ENCODE data around the gene PCDH1.

Gene PCDH1

DNA sequence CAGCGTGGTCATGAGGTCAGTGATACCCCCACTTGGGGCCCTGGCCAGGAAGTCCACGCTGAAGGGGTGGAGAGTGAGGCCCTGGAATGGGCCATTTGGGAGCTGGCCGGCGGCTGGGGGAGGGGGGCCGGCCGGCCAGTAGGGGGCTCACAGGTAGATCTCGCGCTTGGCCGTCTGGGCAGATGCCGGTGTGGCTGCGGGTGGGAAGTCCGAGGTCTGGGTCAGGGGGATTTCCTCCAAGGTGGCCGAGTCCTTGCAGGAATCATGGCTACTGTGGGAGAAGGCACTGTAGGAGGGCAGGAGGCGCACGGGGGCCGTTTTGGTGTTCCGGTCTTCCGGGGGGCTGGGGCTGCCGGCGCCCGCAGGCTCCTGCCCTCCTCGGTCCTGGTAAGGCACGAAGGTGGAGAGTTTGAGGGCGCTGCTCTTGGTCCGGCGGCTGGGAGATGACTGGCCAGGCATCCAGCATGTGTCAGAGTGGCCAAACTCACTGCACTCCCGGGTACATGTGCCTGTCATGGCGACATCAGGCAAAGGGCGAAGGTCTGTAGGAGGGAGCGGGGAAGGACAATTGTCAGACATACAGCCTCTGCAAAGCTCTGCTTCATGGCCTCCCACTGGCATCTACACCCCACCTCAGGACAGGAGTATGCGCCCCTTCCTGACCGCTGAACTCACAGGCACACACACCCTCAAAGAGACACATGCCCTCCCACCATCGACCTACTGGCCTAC lies 24.1 kb downstream of the PCDH1 start:
- DNase-seq (ENCODE audit: low read depth, low spot score), result peak; percentile 39

DNA sequence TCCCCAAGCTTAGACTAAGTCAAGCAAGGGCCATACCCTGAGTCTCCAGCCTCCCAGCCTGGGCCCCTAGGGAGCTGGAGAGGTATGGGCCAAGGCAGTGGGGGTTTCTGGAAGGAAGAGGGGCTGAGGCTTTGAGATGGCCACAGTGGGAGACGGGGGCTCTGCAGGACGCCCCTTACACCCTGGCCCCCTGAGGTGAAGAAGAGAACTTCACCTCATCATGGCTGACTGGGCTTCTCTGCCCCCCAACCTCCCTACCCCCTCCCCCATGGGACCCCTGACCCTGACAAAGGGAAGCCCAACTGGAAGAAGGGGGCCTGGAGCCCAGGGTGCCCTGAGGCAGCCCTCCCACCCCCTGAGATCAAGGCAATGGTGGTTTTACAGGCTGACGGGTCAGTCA lies 25.8 kb downstream of the PCDH1 start:
- no peak for DNase-seq (ENCODE audit: low read depth, low spot score)

DNA sequence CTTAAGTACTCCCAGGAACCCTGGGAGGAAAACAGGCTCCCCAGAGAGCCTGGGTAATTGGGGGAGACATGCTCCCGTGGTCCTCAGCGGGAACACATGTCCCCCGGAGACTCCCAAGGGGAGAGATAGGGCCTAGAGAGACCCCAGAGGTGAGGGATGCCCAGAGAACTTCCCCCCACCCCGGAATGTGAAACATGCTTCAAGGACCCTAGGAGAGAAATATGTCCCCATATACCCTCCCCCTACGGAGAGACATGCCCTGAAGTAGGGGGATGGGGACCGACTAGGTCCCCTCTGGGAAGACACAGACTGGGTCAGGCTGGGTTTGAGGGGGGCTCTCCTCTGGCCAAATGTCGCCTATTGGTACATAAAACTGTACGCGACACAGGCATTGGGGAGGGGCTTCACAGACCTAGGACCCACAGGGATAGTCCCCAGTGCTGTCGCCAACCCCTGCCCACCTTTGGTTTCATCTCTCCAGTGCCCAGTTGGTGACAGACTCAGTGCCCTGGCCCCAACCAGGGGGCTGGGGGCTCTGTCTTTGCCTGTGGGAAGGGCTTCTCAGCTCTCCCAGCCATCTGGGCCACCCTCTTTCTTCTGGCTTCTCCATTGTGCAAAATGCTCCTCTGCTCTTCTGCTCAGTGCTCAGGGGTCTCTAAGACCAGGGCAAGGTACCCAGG lies 26.9 kb downstream of the PCDH1 start:
- DNase-seq (ENCODE audit: low read depth, low spot score), result no peak

DNA sequence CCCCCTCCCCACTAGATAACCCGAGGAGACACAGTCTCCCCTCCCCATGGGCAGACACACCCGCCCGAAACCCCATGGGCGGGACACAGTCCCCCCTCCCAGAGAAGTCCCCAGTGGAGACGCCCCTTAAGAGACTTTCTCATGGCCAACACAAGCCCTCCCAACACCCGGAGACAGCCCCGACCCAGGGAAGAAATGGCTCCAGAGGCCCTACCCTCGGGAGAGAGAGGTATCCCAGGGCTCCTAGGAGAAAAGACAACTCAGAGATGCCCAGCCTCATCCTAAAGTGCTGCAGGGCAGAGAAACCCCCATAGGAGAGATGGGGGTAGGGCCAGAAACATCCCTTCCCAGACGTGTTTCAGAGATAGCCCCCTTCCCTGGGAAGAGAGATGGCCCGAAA lies 27.4 kb downstream of the PCDH1 start:
- peak; percentile 49 for DNase-seq (ENCODE audit: low read depth, low spot score)

DNA sequence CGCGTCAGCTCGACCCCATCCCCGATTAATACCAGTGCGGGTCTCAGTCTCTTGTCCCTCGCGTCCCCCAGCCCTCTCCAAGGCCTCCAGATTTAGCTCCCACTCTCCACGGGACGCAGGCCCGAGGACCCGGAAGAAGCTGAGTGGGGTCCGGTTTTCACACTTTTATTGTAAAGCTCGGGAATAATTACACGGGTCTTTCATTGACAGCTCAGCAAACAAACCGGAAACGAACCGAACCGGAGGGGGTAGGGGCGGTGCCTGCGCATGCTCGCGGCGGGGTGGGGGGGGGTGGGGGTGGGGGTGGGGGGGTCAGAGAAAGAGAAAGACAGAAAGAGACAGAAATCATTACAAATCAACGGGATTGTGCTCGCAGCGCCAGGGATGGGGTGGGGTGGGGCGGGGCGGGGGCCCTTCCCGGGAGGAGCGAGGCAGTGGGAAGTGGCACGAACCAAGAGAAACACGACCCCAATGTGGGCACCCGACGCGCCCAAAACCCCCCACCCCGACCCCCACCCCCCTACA lies 27.9 kb downstream of the PCDH1 start:
- DNase-seq (ENCODE audit: low read depth, low spot score), result no peak

DNA sequence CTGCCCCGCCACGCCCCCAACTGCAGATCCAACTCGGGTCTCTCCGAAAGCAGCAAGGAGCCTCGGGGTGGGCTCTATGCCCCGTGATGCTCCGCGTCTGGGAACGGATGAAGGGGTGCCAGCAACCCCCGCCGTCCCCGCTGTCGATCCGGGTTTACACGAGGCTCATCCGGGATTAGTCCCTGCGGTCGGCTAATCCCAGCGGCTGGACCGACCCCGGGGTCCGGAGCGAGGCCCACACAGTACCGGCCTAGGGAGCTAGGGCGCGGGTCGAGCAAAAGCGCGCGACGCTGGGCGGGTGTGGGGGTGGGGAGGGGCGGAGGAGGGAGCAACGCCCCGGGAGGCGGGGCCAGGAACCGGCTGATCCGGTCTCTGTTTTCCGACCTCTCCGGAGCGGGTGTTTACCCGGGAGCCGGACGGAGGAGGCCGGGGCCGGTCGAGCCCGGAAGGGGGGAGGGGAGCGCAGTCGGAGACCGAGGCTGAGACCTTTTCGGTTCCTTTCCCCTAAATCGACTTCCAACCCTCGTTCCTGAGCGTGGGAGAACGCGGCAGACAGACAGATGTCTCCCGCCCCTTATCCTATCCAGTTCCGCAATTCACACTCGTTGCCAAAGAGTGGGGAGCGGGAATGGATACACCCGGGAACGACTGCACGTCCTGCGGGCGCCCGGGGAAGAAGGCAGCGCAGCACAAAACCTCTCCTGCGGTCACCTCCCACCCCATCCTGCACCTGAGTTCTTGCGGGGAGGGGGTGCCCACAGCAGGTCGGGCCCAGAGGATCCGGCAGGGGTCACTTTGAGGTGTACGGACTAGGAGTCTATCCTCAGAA lies 28.6 kb downstream of the PCDH1 start:
- DNase-seq (ENCODE audit: low read depth, low spot score), result peak; percentile 90

DNA sequence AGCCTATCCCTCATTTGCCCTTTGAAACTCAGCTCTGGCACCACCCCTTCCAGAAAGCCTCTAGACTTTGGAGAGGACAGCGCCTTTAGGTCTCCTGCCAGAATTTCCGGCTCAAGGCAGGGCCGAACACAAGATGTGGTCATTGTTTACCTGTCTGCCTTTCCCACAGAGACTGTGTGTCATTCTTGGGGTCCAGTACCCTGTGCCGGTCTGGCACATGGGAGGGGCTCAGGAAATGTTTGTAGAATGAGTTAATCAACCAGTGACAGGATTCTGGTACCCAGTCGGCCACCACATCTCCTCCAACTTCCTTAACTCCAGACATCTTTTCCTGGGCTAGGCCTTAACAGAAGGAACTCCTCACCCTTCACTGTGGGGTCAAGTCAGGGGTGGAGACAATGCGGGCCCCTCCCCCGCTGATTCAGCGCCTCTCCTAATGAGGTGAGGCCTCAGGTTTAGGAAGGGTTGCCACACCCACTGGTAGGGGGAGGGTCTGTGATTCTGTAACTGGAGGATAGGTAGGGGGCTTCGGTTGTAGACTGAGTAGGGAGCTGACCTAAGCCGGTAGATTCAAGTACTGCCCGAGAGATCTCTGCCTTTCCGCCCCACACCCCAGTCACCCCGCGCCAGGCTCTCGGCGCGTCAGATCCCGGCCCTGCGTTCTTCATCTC lies 29.3 kb downstream of the PCDH1 start:
- DNase-seq (ENCODE audit: low read depth, low spot score), result peak; percentile 96

DNA sequence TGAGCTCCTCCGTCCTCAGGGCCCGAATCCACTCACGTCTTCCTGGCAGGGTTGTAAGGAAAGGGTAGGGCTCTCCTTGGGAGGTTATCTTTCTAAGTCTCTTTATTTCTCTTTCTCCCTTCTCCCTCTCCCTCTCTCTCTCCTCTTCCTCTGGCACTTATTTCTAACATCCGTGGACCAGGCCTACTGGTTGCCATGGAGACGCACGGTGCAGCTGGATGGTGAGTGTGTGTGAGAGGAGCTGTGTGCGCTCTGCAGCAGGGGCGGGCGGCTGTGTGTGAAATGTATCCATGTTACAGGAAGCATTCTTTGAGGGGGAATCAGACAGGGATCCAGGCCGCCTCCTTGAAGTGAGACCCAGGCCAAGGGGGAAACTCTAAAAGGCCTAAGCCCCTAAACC lies 32.2 kb downstream of the PCDH1 start:
- DNase-seq (ENCODE audit: low read depth, low spot score), result peak; percentile 73

DNA sequence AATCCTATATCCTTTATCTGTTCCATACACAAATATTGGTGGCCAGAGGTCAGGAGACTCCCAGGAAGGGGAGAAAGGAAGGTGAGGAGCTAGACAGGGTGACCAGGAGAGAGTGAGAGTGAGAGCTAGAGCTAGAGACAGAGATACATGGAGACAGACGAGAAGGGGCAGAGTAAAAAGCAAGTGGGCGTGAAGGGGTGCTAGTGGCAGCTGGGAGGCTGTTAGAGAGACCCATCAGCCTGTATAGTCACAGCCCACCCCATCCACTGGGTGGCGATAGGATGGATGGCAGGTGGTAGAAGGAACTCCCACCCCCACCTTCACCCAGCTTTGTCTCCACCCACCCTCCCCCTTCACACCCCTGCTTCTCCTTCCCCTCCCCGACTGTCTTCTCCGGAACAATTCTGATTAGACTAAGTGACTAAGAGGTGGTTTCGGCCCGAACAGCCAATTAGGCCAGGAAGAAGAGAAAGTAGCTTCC lies 32.8 kb downstream of the PCDH1 start:
- DNase-seq (ENCODE audit: low read depth, low spot score), result peak; percentile 45

DNA sequence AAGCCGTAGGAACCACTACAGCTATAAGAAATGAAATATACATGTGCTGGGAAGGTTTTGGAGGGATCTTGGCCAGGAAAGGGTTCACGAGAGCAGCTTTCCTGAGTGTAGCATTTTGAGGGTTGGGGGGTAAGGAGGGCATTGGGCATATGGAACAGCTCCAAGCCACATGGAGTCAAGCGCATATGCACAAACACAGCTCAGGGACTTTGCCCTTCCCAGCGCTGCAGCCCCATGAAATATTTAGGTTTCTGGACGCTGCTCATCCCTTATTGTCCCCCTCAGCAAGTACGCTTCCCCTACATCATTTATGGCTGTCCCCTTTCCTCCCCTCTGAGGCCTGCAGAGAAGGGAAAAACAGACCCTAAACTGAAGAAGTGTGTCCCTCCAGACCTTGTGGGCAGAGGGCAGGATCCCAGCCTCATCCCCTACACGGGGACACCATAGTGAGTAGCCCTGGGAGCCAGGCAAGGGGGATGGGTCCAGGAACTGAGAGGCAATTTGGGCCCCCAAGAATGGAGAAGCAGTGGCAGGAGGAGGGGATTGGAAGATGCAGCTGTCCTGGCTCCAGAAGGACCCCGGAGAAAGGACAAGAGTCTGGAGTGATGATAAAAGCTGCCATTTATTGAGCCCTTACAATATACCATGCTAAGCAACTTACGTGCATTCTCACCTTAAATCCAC lies 33.7 kb downstream of the PCDH1 start:
- no peak for DNase-seq (ENCODE audit: low read depth, low spot score)

DNA sequence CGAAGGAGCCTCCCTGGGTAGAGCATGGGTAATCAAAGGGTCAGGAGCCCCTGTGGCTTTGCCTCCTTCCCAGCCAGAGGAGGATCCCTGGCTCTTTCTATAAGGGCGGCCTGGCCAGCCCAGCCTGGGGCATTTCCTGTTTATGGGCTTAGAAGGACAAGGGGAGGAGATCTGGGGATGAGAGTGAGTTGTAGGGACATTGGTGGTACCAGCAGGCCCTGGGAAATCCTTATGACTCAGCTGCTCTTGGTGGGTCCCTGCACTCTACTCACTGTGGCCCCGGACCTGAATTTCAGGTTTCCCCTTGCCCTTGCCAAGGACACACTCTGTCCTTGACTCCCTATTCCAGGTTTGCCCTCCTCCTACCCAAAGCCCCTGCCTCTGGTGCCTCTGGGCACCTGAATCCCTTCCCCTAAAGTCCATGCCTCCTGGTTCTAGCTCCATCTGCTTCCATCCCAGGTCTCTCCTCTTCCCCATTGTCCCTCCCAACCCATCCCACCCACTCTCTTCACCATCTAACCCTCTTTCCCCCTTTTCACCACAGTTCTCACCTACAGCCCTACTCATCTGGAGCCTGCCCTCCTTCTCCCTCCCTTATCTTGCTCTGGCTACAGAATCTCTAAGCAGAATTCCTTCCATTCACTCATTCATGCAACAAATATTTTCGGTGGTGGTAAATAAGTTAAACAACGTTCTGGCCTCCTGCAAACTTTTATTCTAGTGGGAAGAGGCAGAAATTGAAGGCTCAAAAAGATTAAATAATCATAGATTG lies 34.9 kb downstream of the PCDH1 start:
- peak; percentile 94 for DNase-seq (ENCODE audit: low read depth, low spot score)

DNA sequence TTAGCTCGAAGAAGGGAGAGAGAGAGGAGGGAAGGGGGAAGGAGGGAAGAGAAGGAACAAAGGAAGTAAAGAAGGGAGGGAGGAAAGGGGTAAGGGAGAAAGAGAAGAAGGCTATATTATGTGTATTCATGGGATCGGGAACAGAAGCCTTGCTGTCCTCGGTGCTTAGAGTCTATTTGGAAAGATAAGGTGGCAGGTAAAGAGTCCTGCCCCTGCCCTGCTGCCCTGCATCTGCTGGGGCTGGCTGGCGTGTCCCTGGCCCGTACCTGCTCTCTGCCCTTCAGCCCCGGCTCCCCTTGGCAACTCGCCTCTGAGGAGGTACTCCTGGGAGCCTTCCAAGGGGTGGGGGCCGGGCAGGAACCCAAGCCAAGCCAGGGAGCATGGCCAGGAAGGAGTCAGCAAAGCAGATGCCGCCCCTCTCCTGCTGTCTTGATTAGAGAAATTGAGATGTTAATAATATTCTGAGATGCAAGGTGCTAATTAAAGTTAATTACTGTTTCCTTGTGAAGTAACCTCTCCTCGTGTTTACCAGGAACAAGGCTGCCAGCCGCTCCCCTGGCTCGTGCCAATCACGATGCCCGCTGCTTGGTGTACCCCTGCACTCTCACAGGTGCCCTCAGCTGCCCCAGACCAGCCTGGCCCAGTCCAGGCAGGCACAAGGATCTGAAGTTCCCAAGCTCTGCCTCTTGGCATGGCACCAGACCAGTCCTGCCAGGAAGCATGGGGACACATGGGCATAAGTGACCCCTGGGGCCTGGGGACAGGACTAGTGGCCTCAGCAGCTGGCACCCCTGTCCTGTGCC lies 36.6 kb downstream of the PCDH1 start:
- DNase-seq (ENCODE audit: low read depth, low spot score), result no peak

DNA sequence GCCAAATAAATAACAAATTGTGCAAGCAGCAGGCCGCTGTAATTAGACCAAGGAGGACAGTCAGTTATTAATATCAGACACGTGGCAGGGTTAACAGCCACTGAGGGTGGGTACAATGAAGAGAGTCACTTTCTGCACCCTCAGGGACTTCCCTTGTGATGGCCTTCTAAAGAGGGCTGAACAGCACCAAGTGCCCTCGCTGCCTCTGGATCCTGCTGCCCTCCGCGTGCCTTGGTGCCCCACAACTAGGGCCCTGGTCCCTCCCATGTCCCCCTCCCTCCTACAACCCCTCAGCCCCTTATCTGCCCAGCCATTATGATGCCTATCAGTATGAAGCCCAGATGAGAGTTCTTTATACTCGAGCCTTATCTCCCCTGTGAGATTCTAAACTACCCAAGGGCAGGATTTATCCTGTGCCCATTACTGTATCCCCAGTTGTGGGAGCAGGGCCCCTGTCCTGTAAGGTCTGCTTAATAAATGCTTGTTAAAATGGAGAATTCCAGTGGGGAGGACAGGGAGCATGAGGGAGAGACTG lies 37.3 kb downstream of the PCDH1 start:
- no peak for DNase-seq (ENCODE audit: low read depth, low spot score)

DNA sequence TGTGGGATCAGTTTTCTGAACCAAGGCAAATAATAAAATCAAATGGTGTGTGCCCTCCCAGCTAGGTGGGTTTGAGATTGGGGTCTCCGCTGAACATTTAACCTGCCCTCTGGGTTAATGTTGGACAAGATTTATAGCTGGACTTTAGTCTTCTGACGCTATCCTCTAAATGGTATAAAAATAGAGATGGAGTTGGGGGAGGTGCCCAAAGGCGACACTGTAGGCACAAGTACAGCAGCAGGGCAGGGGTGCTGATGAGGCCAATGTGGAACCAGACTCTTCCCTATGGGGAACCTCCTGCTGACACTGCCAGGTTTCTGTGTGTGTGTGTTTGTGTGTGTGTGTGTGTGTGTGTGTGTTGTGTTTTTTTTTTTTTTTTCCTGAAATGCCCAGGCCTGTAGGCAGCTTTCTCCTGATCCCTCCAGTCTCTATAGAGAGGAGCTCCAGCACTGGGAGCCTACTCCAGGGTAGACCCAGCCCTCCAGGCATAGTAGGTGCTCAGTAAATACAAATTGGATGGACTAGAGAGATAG lies 37.9 kb downstream of the PCDH1 start:
- DNase-seq (ENCODE audit: low read depth, low spot score), result no peak

DNA sequence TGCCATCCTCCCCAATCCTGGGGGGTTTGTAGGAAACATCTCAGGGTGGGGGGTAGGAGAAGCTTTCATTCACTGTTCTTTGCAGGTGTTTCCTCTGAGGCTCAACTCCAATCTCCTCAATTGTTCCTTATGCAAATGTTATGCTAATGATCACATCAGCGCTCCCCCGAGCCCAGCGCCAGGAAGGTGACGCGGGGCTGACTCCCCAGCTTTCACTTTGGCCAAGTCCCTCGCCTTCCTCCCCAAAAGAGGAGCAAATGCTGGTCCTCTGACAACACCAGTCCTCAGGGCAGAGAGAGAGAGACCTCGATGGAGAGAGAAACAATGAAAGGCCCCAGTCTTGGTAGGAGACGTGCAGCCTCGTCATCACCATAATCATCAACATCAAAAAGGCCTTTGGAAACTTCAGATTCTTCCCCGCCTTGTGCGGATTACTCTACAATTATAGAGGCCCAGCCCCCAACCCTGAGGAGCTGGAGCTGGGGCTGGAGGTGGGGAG lies 39.1 kb downstream of the PCDH1 start:
- peak; percentile 78 for DNase-seq (ENCODE audit: low read depth, low spot score)

DNA sequence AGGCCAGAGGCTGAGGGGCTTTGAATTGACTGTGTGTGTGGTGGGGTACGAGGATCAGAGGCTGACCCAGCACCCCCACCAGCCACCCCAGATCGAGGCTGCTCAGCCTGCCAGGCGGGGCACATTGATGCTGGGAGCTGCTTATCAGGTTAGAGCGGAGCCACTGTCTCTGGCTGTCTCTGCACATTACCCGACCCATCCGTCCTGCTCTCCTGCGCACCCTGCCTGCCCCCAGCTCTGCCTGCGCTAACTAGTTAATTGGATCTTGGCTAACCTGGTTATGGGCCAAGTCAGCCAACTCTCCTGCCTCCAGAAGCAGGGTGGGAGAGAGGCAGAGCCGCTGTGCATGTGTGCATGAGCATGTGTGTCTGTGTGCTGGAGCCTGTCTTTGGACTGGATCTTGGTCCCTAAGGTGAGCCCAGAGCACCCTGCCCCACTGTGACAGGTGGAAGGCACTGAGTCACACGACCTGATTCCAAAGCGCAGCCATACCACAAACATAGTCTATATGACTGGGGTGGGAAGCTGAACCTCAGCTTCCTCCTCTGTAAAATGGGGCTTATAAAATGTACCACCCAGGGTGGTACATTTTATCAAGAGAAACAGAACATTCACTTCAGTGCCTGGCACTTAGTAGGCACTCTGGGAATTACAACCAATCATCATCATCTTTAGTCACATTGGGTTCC lies 39.7 kb downstream of the PCDH1 start:
- peak; percentile 60 for DNase-seq (ENCODE audit: low read depth, low spot score)

DNA sequence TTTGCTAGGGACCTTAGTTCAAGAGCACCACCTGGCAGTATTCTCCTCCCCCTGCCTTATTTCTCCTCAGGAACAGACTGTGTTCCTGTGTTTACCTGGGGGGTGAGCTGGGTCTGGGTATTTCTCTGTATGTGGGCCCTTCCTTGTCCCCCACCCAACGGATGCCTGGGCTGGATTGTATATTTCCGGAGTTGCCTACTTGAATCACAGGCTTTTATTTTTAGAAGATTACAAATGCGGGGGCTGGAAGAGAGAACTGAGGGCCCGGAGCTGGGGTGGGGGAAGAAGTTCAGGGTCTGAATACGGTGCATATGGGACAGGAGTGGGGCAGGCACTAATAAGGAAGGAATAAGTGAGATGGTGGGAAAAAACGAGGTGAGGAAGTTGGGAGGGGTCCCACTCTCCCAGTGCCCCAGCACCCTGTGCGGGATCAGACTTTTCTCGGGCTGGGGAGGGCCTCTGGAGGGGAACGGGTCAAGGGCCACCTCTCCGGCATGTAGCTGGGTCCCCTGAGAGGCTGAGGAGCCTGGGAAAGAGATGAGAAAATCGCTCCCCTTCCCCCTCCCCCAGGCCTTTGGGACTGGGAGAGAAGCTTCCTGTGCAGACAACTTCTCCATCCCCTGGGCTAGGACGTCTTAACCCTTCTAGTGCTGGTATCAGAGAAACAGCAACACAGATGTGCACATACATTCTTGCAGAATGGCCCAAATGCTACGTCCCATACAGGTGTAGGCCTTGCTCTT lies 42.1 kb downstream of the PCDH1 start:
- peak; percentile 53 for DNase-seq (ENCODE audit: low read depth, low spot score)
